Kidney glomerular epithelial cell (primary cell): ENCODE data around the gene BICC1.

ENCODE experiments used
- DNase-seq: peaks from one replicate; lab custom pipeline; 2025; lab: John Stamatoyannopoulos, UW

Gene BICC1

DNA sequence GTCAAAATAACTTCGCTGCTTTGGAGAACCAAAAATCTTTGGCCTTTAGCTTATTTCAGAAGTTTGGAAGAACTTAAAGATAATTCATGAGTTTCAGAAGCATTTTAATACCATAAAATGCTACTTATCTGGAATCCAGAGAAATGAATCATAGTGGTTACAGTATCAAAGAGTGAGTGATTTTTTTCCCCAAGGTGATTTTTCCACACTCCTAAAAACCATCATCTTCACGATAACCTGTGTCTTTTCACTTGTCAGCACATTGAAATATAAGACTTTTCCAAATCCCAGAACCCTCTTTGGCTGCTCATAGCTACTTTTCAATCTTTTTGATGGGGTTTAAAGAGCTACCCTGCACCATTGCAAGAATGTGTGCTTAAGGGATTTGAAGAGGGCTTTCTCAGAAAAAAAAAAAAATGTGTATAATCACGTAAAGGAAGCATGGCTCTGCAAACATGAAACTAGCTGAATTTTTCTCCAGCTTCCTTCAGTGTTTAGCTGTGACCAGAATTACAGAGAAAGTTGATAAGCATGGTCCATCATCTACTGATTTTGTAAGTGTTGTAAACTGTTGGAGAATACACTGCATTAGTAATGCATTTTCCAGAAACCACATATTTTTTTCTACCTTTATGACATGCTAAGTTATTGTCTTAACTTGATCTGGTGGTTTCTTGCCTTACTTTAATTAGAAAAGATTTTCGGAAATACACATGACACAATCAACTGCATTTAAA lies 134.9 kb downstream of the BICC1 start:
- DNase-seq = no peak

- DNase-seq = no peak
Measured at GRCh38 chr10:58648131-58648530, 135.5 kb downstream of the BICC1 start.

- peak; percentile 50 for DNase-seq
Measured at GRCh38 chr10:58651040-58651439, 138.4 kb downstream of the BICC1 start.

DNA sequence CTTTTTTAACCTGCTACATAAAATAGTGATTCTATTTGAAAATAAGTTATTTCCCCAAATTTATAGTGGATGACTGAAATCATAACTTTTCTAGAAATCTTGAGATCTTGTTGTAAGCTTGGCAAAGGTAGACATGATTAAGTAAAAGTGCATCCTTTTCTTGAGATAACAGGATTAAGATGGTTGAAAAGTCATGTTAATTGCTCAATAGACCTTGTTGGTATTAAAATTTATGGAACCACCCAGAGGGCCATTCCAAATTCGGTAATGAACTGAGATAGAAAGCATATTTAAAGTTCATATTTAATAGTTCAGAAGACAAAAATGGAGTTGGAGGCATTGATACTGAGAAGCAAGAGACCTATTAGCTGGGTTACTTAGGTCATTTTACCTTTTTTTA lies 139.1 kb downstream of the BICC1 start:
- DNase-seq = no peak

DNA sequence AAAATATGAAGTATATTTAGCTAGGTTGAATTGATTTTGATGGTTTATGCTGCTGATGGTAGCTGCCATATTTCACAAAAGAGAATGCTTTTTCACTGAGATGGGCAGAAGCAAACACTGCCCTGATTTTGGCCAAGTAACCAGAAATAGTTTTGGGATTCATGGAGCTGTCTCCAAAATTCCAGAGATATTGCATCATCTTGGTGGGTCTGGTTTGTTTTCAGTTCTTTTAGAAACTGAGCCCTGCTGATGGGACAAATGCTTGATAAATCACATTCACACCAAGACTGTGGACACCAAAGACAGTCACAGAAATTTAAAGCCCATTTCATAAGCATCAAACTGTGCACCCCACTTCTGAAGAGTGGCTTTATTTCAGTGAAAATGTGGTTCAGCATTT lies 140.5 kb downstream of the BICC1 start:
- no peak for DNase-seq

DNA sequence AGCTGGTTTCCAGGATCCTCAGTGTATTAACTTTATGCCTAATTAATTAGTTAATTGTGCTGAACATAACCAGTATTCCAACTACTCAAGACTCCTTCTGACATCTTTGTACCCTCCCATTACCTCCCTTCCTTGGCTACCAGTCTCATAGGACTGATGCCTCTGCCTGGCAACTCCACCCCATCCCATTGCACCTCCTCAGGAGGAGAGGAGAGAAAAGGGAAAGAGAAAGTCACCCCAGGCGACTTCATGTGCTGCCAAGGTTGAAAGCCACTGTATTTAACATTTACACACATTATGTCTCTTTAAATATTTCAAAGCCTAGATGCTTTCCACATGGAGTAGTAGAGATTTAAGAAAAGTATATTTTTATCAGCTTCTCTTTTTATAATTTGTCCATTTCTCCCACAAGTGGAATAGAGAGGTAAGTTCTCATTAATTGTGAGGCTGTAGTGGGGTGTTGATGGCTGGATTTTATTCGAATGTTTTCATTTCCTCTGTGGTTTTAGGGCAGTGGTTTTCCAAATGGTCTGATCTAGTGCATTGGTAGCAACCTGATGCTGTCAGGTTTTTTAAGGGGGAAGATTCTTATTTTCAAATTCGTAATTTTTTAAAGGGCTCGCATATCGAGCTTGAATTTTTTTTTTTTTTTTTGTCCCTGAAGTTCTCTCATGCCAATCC lies 148.0 kb downstream of the BICC1 start:
- no peak for DNase-seq

DNA sequence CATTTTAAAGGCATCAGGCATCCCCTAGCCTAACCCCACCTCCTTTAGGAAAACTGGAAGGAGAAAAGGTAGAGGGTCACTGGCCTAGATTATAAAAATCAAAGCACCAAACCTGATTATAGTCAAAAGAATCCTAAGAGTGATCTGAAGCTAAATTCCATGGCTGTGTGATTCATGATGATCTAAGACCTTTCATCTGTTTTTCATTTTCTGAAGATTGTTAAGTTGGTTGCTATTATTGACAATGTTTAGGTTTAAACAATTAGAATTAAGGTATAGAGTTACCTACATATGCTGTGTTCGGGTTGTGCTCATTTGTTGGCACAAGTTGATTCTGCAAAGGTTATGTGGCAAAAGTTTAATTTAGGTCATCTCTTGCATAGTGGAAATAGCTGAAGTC lies 148.7 kb downstream of the BICC1 start:
- DNase-seq = peak; percentile 65

DNA sequence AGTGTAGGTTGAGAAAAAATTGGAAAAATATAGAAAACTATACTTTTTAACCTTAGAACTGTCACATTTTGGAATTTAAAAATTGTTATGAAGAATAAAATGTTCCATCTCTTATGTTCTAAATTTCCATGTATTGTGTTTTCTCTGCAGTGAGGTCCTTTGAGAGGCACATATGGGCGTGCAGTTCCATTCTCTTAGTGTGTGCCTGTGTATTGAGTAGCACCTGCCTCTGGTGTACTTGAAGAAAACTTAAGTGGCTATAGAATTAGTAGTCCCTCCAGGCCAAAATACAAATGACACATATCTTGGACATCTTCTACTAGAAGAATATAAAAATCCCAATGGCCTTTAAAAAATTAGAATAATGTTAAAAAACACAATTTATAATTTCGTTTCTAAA lies 149.2 kb downstream of the BICC1 start:
- DNase-seq = no peak

- peak; percentile 84 for DNase-seq
Measured at GRCh38 chr10:58662314-58662713, 149.6 kb downstream of the BICC1 start.

GRCh38 chr10:58665361-58665760 lies 152.7 kb downstream of the BICC1 start:
- DNase-seq = no peak

GRCh38 chr10:58666024-58666423 lies 153.4 kb downstream of the BICC1 start:
- no peak for DNase-seq

GRCh38 chr10:58667658-58668310 lies 155.1 kb downstream of the BICC1 start:
- no peak for DNase-seq

- DNase-seq = no peak
Measured at GRCh38 chr10:58672845-58673244, 160.2 kb downstream of the BICC1 start.

DNA sequence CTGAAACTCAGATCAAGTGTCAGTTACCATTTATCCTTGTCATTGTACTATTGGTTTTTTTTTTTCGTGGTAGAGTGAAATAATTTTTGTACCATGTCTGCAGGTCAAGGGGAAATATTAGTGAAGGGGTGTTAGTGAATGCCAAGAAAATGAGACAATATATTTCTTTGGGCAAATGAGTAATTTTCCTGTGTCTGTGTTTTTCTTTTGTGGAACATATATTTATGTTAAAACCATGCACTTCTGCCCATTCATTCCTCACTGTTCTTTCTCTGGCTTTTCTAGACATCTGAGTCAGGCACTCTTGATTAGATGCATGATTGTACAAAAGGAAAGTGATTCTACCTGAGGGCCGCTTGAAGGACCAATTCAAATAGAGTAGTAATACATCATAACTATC lies 161.6 kb downstream of the BICC1 start:
- DNase-seq = no peak

- no peak for DNase-seq
Measured at GRCh38 chr10:58675321-58675720, 162.6 kb downstream of the BICC1 start.

DNA sequence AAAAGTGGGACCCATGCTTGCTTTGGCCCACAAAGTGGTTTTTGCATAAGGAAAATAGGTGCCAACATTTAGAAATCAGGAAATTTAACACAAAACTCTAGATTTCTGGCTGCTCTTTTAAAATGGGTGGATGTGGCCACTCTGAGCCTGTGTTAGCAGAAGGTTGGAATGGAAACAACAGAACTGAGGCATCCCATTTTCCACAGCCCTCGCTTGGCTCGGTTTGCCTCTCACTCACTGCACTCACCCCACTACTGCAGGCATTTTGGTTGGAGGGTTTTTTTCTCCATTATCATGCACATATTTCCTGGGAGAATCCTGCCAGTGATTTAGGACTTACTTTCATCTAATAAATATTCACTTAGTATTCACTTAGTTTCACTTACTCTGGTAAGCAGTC lies 178.9 kb downstream of the BICC1 start:
- DNase-seq = no peak

- no peak for DNase-seq
Measured at GRCh38 chr10:58693919-58694318, 181.2 kb downstream of the BICC1 start.

- no peak for DNase-seq
Measured at GRCh38 chr10:58695022-58695421, 182.3 kb downstream of the BICC1 start.

DNA sequence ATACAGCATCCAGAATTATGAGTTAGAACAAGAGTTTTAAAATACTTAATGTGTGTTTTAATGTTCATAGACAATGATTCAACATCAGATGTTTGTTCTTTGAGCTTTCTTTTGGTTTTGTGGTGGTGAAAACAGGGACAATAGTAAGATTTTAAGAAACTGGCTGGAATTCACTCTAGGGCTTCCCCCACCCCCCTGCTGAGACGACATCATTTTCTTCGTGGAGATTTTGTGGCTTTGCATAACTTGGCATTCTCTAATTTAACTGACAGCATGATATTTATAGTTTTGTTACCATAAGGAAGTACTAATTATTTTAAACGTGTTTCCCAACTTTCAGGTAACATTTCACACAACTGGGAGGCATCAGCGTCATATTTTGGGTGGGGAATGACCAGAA lies 184.1 kb downstream of the BICC1 start:
- DNase-seq = no peak

- peak; percentile 25 for DNase-seq
Measured at GRCh38 chr10:58697691-58698090, 185.0 kb downstream of the BICC1 start.

DNA sequence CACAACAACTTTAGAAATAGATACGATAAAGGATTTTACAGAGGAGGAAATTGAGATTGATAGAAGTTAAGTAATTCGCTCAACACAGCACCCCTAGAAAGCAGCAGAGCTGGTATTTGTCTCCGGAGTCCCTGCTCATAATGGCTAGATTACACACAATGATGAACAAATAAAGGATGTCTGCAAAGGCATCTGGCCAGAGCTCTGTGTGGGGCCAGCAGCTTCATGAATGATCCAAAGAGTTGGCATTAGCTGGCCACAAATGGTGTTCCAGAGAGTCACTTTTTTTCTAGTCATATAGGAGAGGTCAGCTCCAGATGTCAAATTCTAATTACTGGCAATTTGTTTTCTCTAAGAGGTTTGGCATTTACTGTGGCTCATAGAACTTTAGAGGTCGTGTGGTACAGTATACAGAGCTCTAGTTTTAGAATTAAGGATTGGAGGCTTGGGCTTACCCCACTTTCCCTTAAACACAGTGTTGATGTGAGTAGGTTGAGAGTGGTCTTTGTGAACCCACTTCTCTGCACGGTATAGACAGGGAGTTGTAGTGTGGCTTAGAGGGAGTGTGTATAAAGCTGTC lies 186.2 kb downstream of the BICC1 start:
- no peak for DNase-seq

- DNase-seq = no peak
Measured at GRCh38 chr10:58700591-58700990, 187.9 kb downstream of the BICC1 start.
